CD4-positive, CD25-positive, alpha-beta regulatory T cell (primary cell): ENCODE data around the gene GPR183. TPM values are rescaled to one million over a fixed set of nuclear protein-coding genes. Genes with fewer than 3 reads are reported as not detected.

ENCODE experiments used
- ATAC-seq, 2 donors: fragments of 150-1000 bp; cut with Tn5 transposase; one replicate each; pipeline ENCODE4 v1.10.0; 2021; ENCODE audit warnings: low read depth in 2 of 2, moderate number of reproducible peaks in 2 of 2, moderate library complexity in 1 of 2
- DNase-seq, 3 donors: peaks; one replicate each; pipeline versions ENCODE4 v3.0.0 to v3.0.0-alpha.2; 2012 to 2022; ENCODE audit warnings: mixed read lengths in 1 of 3
- H3K27ac ChIP-seq: one replicate; pipeline ENCODE4 v1.7.0; 2013; ENCODE audit warnings: mild to moderate bottlenecking, low read length; ENCODE audit not compliant: insufficient read depth, poor library complexity, severe bottlenecking
- H3K27me3 ChIP-seq: one replicate; pipeline ENCODE4 v1.7.0; 2013; ENCODE audit warnings: low read length; ENCODE audit not compliant: control insufficient read depth, insufficient read depth
- H3K36me3 ChIP-seq: one replicate; pipeline ENCODE4 v1.7.0; 2013; ENCODE audit warnings: mild to moderate bottlenecking, low read length, moderate library complexity; ENCODE audit not compliant: control insufficient read depth, insufficient read depth
- H3K4me1 ChIP-seq: 2 replicates; pipeline ENCODE4 v1.7.0; 2013; ENCODE audit warnings: mild to moderate bottlenecking, low read length; ENCODE audit not compliant: insufficient read depth, control insufficient read depth, poor library complexity, severe bottlenecking
- H3K4me3 ChIP-seq: one replicate; pipeline ENCODE4 v1.7.0; 2013; ENCODE audit warnings: low read depth, mild to moderate bottlenecking, low read length, moderate library complexity
- H3K9me3 ChIP-seq, 2 experiments: 1 replicate in 1 of 2; 2 replicates in 1 of 2; pipeline ENCODE4 v1.7.0; 2013; ENCODE audit warnings: low read length in 2 of 2, mild to moderate bottlenecking in 1 of 2, moderate library complexity in 1 of 2; ENCODE audit not compliant: control insufficient read depth in 2 of 2
- H3K27ac Mint-ChIP-seq, 3 donors: one replicate each; pipeline ENCODE4 v1.8.0; 2020 to 2022; ENCODE audit warnings: mild to moderate bottlenecking in 3 of 3, mixed read lengths in 3 of 3, moderate library complexity in 2 of 3
- H3K27me3 Mint-ChIP-seq: one replicate; pipeline ENCODE4 v1.8.0; 2022; ENCODE audit warnings: mild to moderate bottlenecking, mixed read lengths
- H3K36me3 Mint-ChIP-seq: one replicate; pipeline ENCODE4 v1.8.0; 2020; ENCODE audit warnings: mixed read lengths
- H3K4me1 Mint-ChIP-seq, 4 donors: one replicate each; pipeline ENCODE4 v1.8.0; 2020 to 2022; ENCODE audit warnings: mixed read lengths in 4 of 4, mild to moderate bottlenecking in 1 of 4
- H3K4me3 Mint-ChIP-seq, 4 donors: one replicate each; pipeline ENCODE4 v1.8.0; 2020 to 2022; ENCODE audit warnings: mild to moderate bottlenecking in 4 of 4, mixed read lengths in 4 of 4, moderate library complexity in 3 of 4
- H3K9me3 Mint-ChIP-seq, 7 donors: one replicate each; pipeline ENCODE4 v1.8.0; 2020 to 2022; ENCODE audit warnings: mixed read lengths in 7 of 7, mild to moderate bottlenecking in 3 of 7, moderate library complexity in 2 of 7
- polyA plus RNA-seq, 4 donors: library from polyadenylated mRNA; unstranded; fragments of 300-500 nt; fragmentation: Illumina TruSeq; gene quantifications; one replicate each; pipeline ENCODE4 v1.2.3, GENCODE V29; 2021
- total RNA-seq: library from RNA; stranded (reverse); gene quantifications from one replicate; pipeline ENCODE4 v1.2.3, GENCODE V29; 2022

Gene GPR183
- total and polyA plus RNA-seq, 5 donors from 2014 or later = 206 to 418 (median 306) TPM

- no peaks in the 10 kb centered on the region for H3K9me3 ChIP-seq
- H3K36me3 ChIP-seq = peaks cover 27% of the 10 kb centered on the region
- DNase-seq (no peak), ATAC-seq (no peak)
- no peaks in the 10 kb centered on the region for H3K27me3 ChIP-seq
- H3K27ac ChIP-seq = no peak overlapping the region
- H3K4me1 ChIP-seq = peaks cover 38% of the 10 kb centered on the region
- no peak overlapping the region for H3K4me3 Mint-ChIP-seq
- H3K9me3 Mint-ChIP-seq = no peaks in the 10 kb centered on the region
- no peaks in the 10 kb centered on the region for H3K27me3 Mint-ChIP-seq
- peaks cover 40% of the 10 kb centered on the region for H3K36me3 Mint-ChIP-seq
- peak overlapping the region in 1 of 3 donors; percentile 44 for H3K27ac Mint-ChIP-seq
- H3K4me1 Mint-ChIP-seq = peaks cover 50 to 65% (median 59%) of the 10 kb centered on the region in 4 donors
- peak overlapping the region; percentile 2 for H3K4me3 ChIP-seq
These were observed 18.8 kb upstream of the GPR183 start for GRCh38 chr13:99326012-99326411.

DNA sequence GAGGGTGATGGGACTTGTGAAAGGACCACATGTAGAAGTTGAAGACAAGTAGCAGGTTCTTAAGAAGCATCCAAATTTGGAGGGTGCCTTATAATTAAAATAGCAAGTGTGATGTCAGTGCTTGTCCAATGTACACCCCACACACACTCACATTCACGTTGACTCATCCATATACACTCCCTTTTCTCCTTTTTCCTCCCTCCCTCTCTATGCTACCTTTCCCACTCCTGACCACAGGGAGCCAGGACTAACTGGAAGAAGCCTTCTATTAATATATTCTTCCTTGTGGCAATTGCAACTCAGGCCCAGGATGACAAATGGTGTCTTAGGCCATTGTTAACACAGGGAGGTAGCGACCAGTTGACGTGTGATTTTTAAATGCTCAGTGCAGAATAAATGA, 16.3 kb upstream of the GPR183 start:
- peak overlapping the region; percentile 68 for H3K4me3 ChIP-seq
- H3K27ac Mint-ChIP-seq = peak overlapping the region; percentile 95 to 97 (median 95)
- peaks cover 52% of the 10 kb centered on the region for H3K4me1 ChIP-seq
- peak overlapping the region; percentile 75 for H3K27ac ChIP-seq
- H3K4me3 Mint-ChIP-seq = peak overlapping the region in 2 of 4 donors; percentile 20 to 77
- DNase-seq (no peak), ATAC-seq (no peak)
- peaks cover 44 to 79% (median 61%) of the 10 kb centered on the region in 4 donors for H3K4me1 Mint-ChIP-seq
- H3K27me3 Mint-ChIP-seq = no peaks in the 10 kb centered on the region
- H3K9me3 ChIP-seq = no peaks in the 10 kb centered on the region
- H3K9me3 Mint-ChIP-seq = no peaks in the 10 kb centered on the region
- peaks cover 30% of the 10 kb centered on the region for H3K36me3 Mint-ChIP-seq
- no peaks in the 10 kb centered on the region for H3K27me3 ChIP-seq
- peaks cover 25% of the 10 kb centered on the region for H3K36me3 ChIP-seq

DNA sequence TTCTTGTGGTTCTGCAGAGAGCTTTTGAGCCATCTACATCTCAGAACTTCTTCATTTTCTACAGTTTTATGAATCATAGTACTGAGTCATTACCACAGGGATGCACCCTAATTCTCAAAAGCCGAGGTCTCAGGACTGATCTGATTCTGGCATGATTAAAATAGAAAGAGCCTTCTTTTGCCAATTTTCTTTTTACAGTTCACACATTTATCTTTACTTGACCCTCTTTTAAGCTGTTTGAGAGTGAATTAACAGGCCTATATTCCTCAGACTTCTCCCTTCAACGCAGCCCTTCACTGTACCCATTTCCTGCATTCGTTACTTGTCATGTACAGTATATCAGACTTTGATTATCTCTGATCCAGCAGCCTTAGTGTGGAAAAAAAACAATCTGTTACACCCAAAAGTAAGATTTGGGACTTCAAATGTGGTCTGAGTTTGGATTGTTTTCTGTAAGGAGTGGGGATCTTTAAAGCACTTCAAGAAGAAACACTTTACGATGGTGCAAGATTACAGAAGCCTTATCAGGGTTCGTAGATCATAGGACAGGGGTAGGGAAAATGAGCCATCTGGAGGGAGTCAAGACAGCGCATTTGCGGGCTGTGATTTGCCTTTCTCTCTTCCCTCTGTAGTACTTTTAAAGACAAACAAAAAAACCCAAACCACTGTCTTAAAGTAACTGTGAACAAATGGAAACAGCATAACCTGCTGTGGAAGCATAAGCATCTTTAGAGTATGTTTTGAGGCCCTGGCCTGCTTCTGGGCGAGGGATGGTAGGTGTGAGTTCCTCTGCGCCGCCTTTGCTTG, 15.3 kb upstream of the GPR183 start:
- Mint-ChIP-seq H3K4me3 (peak overlapping the region; percentile 20 to 78 (median 76)), H3K27me3 (no peaks in the 10 kb centered on the region), H3K4me1 (peaks cover 43 to 82% (median 61%) of the 10 kb centered on the region in 4 donors), H3K9me3 (no peaks in the 10 kb centered on the region), H3K36me3 (peaks cover 30% of the 10 kb centered on the region), H3K27ac (peak overlapping the region; percentile 95 to 97 (median 95))
- no peaks in the 10 kb centered on the region for H3K27me3 ChIP-seq
- peak overlapping the region; percentile 68 for H3K4me3 ChIP-seq
- no peaks in the 10 kb centered on the region for H3K9me3 ChIP-seq
- peaks cover 22% of the 10 kb centered on the region for H3K36me3 ChIP-seq
- peak overlapping the region; percentile 75 for H3K27ac ChIP-seq
- peak in 2 of 3 donors; percentile 21 to 69 for DNase-seq
- H3K4me1 ChIP-seq = peaks cover 52% of the 10 kb centered on the region
- ATAC-seq = peak; percentile 93 to 95

DNA sequence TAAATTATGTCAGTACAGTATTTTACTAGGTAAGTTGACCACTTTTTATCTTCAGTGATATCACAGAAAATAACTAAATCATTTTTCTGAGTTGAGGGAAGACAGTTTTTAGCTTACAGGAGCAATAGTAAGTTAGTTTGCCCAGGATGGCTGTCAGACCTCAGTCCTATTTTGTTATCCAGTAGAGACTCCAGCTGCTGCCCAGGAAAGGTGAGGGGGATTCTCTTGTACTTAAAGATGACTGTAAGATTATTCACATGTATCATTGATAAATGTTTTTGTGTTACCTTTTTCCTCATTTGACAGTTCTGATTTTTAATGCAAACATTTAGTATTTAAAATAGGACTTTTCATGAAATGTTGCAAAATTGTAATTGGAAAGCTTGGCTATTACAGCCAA, 14.5 kb upstream of the GPR183 start:
- H3K4me1 Mint-ChIP-seq = peaks cover 44 to 82% (median 61%) of the 10 kb centered on the region in 4 donors
- H3K36me3 ChIP-seq = peaks cover 25% of the 10 kb centered on the region
- no peaks in the 10 kb centered on the region for H3K27me3 Mint-ChIP-seq
- DNase-seq (no peak), ATAC-seq (no peak)
- H3K4me3 ChIP-seq = peak overlapping the region; percentile 68
- H3K27ac Mint-ChIP-seq = peak overlapping the region; percentile 95 to 97 (median 95)
- H3K27me3 ChIP-seq = no peaks in the 10 kb centered on the region
- H3K36me3 Mint-ChIP-seq = peaks cover 30% of the 10 kb centered on the region
- H3K4me3 Mint-ChIP-seq = peak overlapping the region; percentile 20 to 78 (median 76)
- peaks cover 56% of the 10 kb centered on the region for H3K4me1 ChIP-seq
- H3K9me3 ChIP-seq = no peaks in the 10 kb centered on the region
- H3K9me3 Mint-ChIP-seq = peaks cover 0 to 1% (median 0%) of the 10 kb centered on the region in 7 donors
- peak overlapping the region; percentile 75 for H3K27ac ChIP-seq

- Histone ChIP-seq H3K27me3 (no peaks in the 10 kb centered on the region), H3K27ac (peak overlapping the region; percentile 75), H3K9me3 (no peaks in the 10 kb centered on the region), H3K36me3 (peaks cover 23% of the 10 kb centered on the region), H3K4me3 (no peak overlapping the region), H3K4me1 (peaks cover 56% of the 10 kb centered on the region)
- peaks cover 46 to 83% (median 62%) of the 10 kb centered on the region in 4 donors for H3K4me1 Mint-ChIP-seq
- H3K36me3 Mint-ChIP-seq = peaks cover 37% of the 10 kb centered on the region
- peak overlapping the region in 3 of 4 donors; percentile 20 to 78 (median 47) for H3K4me3 Mint-ChIP-seq
- ATAC-seq (peak in 1 of 2 donors; percentile 12), DNase-seq (peak in 2 of 3 donors; percentile 25 to 68)
- H3K27me3 Mint-ChIP-seq = no peaks in the 10 kb centered on the region
- peaks cover 0 to 1% (median 0%) of the 10 kb centered on the region in 7 donors for H3K9me3 Mint-ChIP-seq
- H3K27ac Mint-ChIP-seq = peak overlapping the region; percentile 43 to 97 (median 82)
These were observed 13.7 kb upstream of the GPR183 start for GRCh38 chr13:99320693-99321481.

DNA sequence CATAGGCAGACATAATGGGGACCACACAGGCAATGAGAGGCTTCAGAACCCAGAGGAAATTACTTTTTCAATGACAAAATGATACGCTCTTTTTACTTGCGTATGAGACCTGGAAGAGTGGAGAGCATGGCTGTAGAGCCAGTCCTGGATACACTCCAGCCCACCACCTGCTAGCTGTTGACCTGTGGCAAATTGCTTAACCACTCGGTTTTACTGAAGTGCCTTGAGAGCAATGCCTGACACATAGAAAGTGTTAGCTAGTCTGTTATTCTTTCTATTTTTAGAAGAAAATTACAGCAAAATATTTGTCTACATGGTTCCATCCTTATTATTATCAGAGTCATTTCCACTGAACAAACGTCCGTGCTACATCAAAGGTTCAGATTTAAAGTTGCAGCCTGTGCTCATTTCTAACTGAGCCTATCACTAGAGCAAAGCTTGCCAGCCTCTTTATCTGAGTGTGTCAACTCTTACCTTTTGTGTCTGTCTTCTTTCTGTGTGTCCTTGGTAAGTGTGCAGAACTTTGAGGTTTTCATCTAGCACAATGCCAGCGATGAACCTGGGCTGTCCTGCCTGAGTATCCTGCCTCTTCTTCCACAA, 9.6 kb upstream of the GPR183 start:
- Mint-ChIP-seq H3K4me1 (peaks cover 31 to 80% (median 63%) of the 10 kb centered on the region in 4 donors), H3K4me3 (peak overlapping the region; percentile 62 to 89 (median 68)), H3K36me3 (peaks cover 31% of the 10 kb centered on the region), H3K27me3 (no peaks in the 10 kb centered on the region), H3K9me3 (peaks cover 0 to 5% (median 0%) of the 10 kb centered on the region in 7 donors), H3K27ac (peak overlapping the region; percentile 87 to 92 (median 91))
- Histone ChIP-seq H3K36me3 (peaks cover 10% of the 10 kb centered on the region), H3K4me1 (peaks cover 61% of the 10 kb centered on the region), H3K27me3 (no peaks in the 10 kb centered on the region), H3K4me3 (peak overlapping the region; percentile 86), H3K9me3 (no peaks in the 10 kb centered on the region), H3K27ac (peak overlapping the region; percentile 92)
- DNase-seq = no peak
- no peak for ATAC-seq

- Histone ChIP-seq H3K4me1 (peaks cover 61% of the 10 kb centered on the region), H3K4me3 (peak overlapping the region; percentile 86), H3K27me3 (no peaks in the 10 kb centered on the region), H3K9me3 (no peaks in the 10 kb centered on the region), H3K36me3 (peaks cover 10% of the 10 kb centered on the region), H3K27ac (peak overlapping the region; percentile 92)
- Mint-ChIP-seq H3K27ac (peak overlapping the region; percentile 87 to 92 (median 91)), H3K36me3 (peaks cover 34% of the 10 kb centered on the region), H3K9me3 (peaks cover 0 to 5% (median 0%) of the 10 kb centered on the region in 7 donors), H3K4me3 (peak overlapping the region; percentile 49 to 89 (median 64)), H3K27me3 (no peaks in the 10 kb centered on the region), H3K4me1 (peaks cover 28 to 80% (median 63%) of the 10 kb centered on the region in 4 donors)
- ATAC-seq (no peak), DNase-seq (no peak)
These were observed 9.0 kb upstream of the GPR183 start for GRCh38 chr13:99316224-99316623.
